ENCODE results near the gene UGCG. TPM values are rescaled to one million over a fixed set of nuclear protein-coding genes. Genes with fewer than 3 reads are reported as not detected.
"Not testable (repeated sequence)": the region's sequence is repeated elsewhere in the genome, so short reads cannot be mapped to it uniquely, and the experiment has no call there.

The UGCG gene
- total RNA-seq, 4 donors from 2014 or later, result 25.0 to 203 (median 59.7) TPM

GRCh38 chr9:111949919-111950318, 53.3 kb downstream of the UGCG start:
- no peak for TF ChIP-seq CTCF (IDR thresholded peaks at IDR 0.05)
- ATAC-seq (ENCODE audit: low FRiP score) (no peak), DNase-seq (ENCODE audit: low spot score) (no peak)

- DNase-seq (ENCODE audit: low spot score) (no peak), ATAC-seq (ENCODE audit: low FRiP score) (no peak)
- no peak for TF ChIP-seq CTCF (IDR thresholded peaks at IDR 0.05)
Observed at GRCh38 chr9:111952559-111952958, 55.9 kb downstream of the UGCG start.

DNA sequence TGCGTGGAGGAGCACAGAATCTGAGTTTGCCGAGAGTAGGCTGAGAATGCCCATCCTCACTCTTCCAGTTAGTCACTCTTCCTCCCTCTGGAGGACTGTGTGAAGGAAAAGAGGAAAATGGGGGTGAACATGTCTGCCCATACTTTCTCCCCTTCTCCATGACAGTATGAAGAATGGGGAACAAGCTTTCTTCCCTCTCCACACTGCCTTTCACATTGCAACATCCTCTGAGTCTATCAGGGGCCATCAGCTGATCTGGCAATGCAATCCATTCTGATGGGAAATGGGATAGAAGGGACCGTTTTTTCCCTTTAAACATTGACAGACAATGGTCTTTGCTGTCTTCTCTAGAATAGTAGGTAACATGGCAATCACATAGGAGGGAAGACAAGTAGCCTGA, 56.8 kb downstream of the UGCG start:
- no peak for DNase-seq (ENCODE audit: low spot score)
- no peak for TF ChIP-seq CTCF (IDR thresholded peaks at IDR 0.05)
- no peak for ATAC-seq (ENCODE audit: low FRiP score)

DNA sequence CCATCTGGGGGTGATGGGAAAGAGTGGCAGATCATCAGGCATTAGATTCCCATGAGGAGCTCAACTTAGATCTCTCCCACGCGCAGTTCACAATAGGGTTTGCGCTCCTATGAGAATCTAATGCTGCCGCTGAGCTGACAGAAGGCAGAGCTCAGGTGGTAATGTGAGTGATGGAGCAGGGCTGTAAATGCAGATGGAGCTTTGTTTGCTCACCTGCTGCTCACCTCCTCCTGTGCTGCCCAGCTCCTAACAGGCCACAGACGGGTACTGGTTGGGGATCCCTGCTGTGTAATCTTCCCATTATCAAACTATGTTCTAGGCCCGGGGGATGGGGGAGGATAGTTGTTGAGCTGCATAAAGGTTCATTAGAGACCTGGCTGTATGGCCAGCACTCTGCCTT, 58.4 kb downstream of the UGCG start:
- TF ChIP-seq CTCF (IDR thresholded peaks at IDR 0.05), result no peak
- no peak for DNase-seq (ENCODE audit: low spot score)
- no peak for ATAC-seq (ENCODE audit: low FRiP score)

- DNase-seq (ENCODE audit: low spot score) (no peak), ATAC-seq (ENCODE audit: low FRiP score) (peak; percentile 93)
- TF ChIP-seq CTCF (IDR thresholded peaks at IDR 0.05), result no peak
Observed at GRCh38 chr9:111957856-111958631, 61.4 kb downstream of the UGCG start.

GRCh38 chr9:111959468-111960359, 63.1 kb downstream of the UGCG start:
- peak; percentile 42 for ATAC-seq (ENCODE audit: low FRiP score)
- TF ChIP-seq CTCF (IDR thresholded peaks at IDR 0.05), result no peak
- no peak for DNase-seq (ENCODE audit: low spot score)

- not testable (repeated sequence) for DNase-seq (ENCODE audit: low spot score); ATAC-seq (ENCODE audit: low FRiP score)
Observed at GRCh38 chr9:111960485-111960884, 63.9 kb downstream of the UGCG start.
